MM.1S (cell line): ENCODE results near the gene MT1B.

Source experiments
- DNase-seq: peaks from one replicate; pipeline ENCODE4 v3.0.0-alpha.2; 2015
- H2AFZ ChIP-seq: fragments of 300-600 bp; sonication (generic); 2 replicates; pipeline ENCODE4 v1.6.0; 2016; ENCODE audit warnings: antibody characterized with exemption, low read length
- H3F3A ChIP-seq: fragments of 300-600 bp; sonication (generic); 2 replicates; pipeline ENCODE4 v1.6.1; 2016; ENCODE audit warnings: mild to moderate bottlenecking, antibody characterized with exemption, low read length, moderate library complexity, mixed read lengths; ENCODE audit not compliant: insufficient read depth
- H3K27ac ChIP-seq: fragments of 300-600 bp; sonication (generic); 2 replicates; pipeline ENCODE4 v1.5.1; 2016; ENCODE audit warnings: mild to moderate bottlenecking, low read length
- H3K27me3 ChIP-seq: fragments of 300-600 bp; sonication (generic); replicated peaks from 2 replicates; pipeline ENCODE4 v1.6.0; 2016; ENCODE audit warnings: low read length; ENCODE audit not compliant: insufficient read depth
- H3K36me3 ChIP-seq: fragments of 300-600 bp; sonication (generic); replicated peaks from 2 replicates; pipeline ENCODE4 v1.6.1; 2016; ENCODE audit warnings: mild to moderate bottlenecking, low read length, mixed read lengths; ENCODE audit not compliant: insufficient read depth
- H3K4me1 ChIP-seq: fragments of 300-600 bp; sonication (generic); 2 replicates; pipeline ENCODE4 v1.6.1; 2016; ENCODE audit warnings: low read length, mixed read lengths
- H3K4me2 ChIP-seq: fragments of 300-600 bp; sonication (generic); 2 replicates; pipeline ENCODE4 v1.6.0; 2016; ENCODE audit warnings: low read depth, low read length
- H3K4me3 ChIP-seq: fragments of 300-600 bp; sonication (generic); 2 replicates; pipeline ENCODE4 v1.5.1; 2016; ENCODE audit warnings: low read length, mixed read lengths
- H3K79me2 ChIP-seq: fragments of 300-600 bp; sonication (generic); 2 replicates; pipeline ENCODE4 v1.6.1; 2016; ENCODE audit warnings: mixed run types, low read length, mixed read lengths
- H3K9ac ChIP-seq: fragments of 300-600 bp; sonication (generic); 2 replicates; pipeline ENCODE4 v1.6.1; 2016; ENCODE audit warnings: low read length, mixed read lengths
- H3K9me2 ChIP-seq: fragments of 300-600 bp; sonication (generic); replicated peaks from 2 replicates; pipeline ENCODE4 v1.6.1; 2016; ENCODE audit warnings: mild to moderate bottlenecking, low read length, mixed read lengths; ENCODE audit not compliant: insufficient read depth
- H3K9me3 ChIP-seq: fragments of 300-600 bp; sonication (generic); replicated peaks from 2 replicates; pipeline ENCODE4 v1.6.1; 2016; ENCODE audit warnings: mild to moderate bottlenecking, low read length, mixed read lengths; ENCODE audit not compliant: insufficient read depth
- H4K20me1 ChIP-seq: fragments of 300-600 bp; sonication (generic); 2 replicates; pipeline ENCODE4 v1.6.1; 2016; ENCODE audit warnings: mild to moderate bottlenecking, low read length, moderate library complexity, mixed read lengths; ENCODE audit not compliant: insufficient read depth
- CTCF ChIP-seq: fragments of 300-600 bp; sonication (generic); IDR thresholded peaks from 2 replicates; pipeline ENCODE4 v1.5.1; 2016; ENCODE audit warnings: antibody characterized with exemption, low read length, mixed read lengths
- EZH2 ChIP-seq: fragments of 300-600 bp; sonication (generic); optimal IDR thresholded peaks from 2 replicates; pipeline ENCODE3; 2017; ENCODE audit warnings: low read depth, mild to moderate bottlenecking, antibody characterized with exemption, low read length, mixed read lengths
- EZH2phosphoT487 ChIP-seq: fragments of 300-600 bp; sonication (generic); IDR thresholded peaks from 2 replicates; pipeline ENCODE4 v1.6.1; 2018; ENCODE audit warnings: antibody characterized with exemption, low read length

Gene MT1B

GRCh38 chr16:56649820-56650219 is 1.9 kb upstream of the MT1B start:
- no peak overlapping the region for H3K9ac ChIP-seq

GRCh38 chr16:56652600-56652999 is 914 bp downstream of the MT1B start:
- Histone ChIP-seq H3F3A (no peaks in the 10 kb centered on the region), H3K4me2 (no peak overlapping the region), H3K27me3 (peaks cover 45% of the 10 kb centered on the region), H3K36me3 (no peaks in the 10 kb centered on the region), H2AFZ (no peak overlapping the region), H3K79me2 (no peaks in the 10 kb centered on the region), H3K9ac (no peak overlapping the region), H4K20me1 (no peaks in the 10 kb centered on the region), H3K27ac (no peak overlapping the region), H3K4me1 (no peaks in the 10 kb centered on the region), H3K9me2 (no peaks in the 10 kb centered on the region), H3K9me3 (no peaks in the 10 kb centered on the region), H3K4me3 (no peak overlapping the region)
- DNase-seq, result no peak
- TF ChIP-seq EZH2phosphoT487, result no peak
- no peak for TF ChIP-seq CTCF
- TF ChIP-seq EZH2, result no peak

More at GRCh38 chr16:56649820-56650219, 1.9 kb upstream of the MT1B start:
- peaks cover 49% of the 10 kb centered on the region for H3K27me3 ChIP-seq
- H4K20me1 ChIP-seq, result no peaks in the 10 kb centered on the region
- no peaks in the 10 kb centered on the region for H3K9me3 ChIP-seq
- H2AFZ ChIP-seq, result no peak overlapping the region
- no peaks in the 10 kb centered on the region for H3F3A ChIP-seq
- H3K4me3 ChIP-seq, result no peak overlapping the region
- H3K4me1 ChIP-seq, result no peaks in the 10 kb centered on the region
- TF ChIP-seq EZH2, result no peak
- TF ChIP-seq CTCF, result no peak
- TF ChIP-seq EZH2phosphoT487, result no peak
- no peaks in the 10 kb centered on the region for H3K9me2 ChIP-seq
- no peaks in the 10 kb centered on the region for H3K36me3 ChIP-seq
- H3K79me2 ChIP-seq, result no peaks in the 10 kb centered on the region
- no peak overlapping the region for H3K4me2 ChIP-seq
- no peak for DNase-seq
- no peak overlapping the region for H3K27ac ChIP-seq

- TF ChIP-seq EZH2phosphoT487 (no peak), CTCF (no peak), EZH2 (no peak)
- Histone ChIP-seq H3K9me3 (no peaks in the 10 kb centered on the region), H3F3A (no peaks in the 10 kb centered on the region), H2AFZ (no peak overlapping the region), H4K20me1 (no peaks in the 10 kb centered on the region), H3K4me3 (no peak overlapping the region), H3K9ac (no peak overlapping the region), H3K4me2 (no peak overlapping the region), H3K4me1 (no peaks in the 10 kb centered on the region), H3K79me2 (no peaks in the 10 kb centered on the region), H3K27me3 (peaks cover 45% of the 10 kb centered on the region), H3K27ac (no peak overlapping the region), H3K36me3 (no peaks in the 10 kb centered on the region), H3K9me2 (no peaks in the 10 kb centered on the region)
- no peak for DNase-seq
Measured at GRCh38 chr16:56653218-56653617, 1.5 kb downstream of the MT1B start.
